ENCODE results near the gene MAOB.
"Not testable (repeated sequence)": the region's sequence is repeated elsewhere in the genome, so short reads cannot be mapped to it uniquely, and the experiment has no call there.

MAOB gene

GRCh38 chrX:43728966-43729365 is 153.3 kb downstream of the MAOB start:
- Histone ChIP-seq H3K4me3 (ENCODE audit: low read depth, low read length) (no peak overlapping the region), H3K4me2 (ENCODE audit: low read length) (no peak overlapping the region), H3K27me3 (ENCODE audit: control insufficient read depth, insufficient read depth, low read length) (no peaks in the 10 kb centered on the region), H3K79me2 (no peaks in the 10 kb centered on the region), H3K4me1 (no peaks in the 10 kb centered on the region), H2AFZ (no peak overlapping the region), H3K9me3 (ENCODE audit: control insufficient read depth, low read length) (no peaks in the 10 kb centered on the region), H3K9ac (no peak overlapping the region), H3K27ac (no peak overlapping the region), H3K36me3 (ENCODE audit: control insufficient read depth, insufficient read depth, low read length) (no peaks in the 10 kb centered on the region)
- TF ChIP-seq CTCF (IDR thresholded peaks at IDR 0.05): no peak

GRCh38 chrX:43728002-43728401 is 154.2 kb downstream of the MAOB start:
- no peaks in the 10 kb centered on the region for H3K27me3 ChIP-seq (ENCODE audit: control insufficient read depth, insufficient read depth, low read length)
- H3K79me2 ChIP-seq: no peaks in the 10 kb centered on the region
- no peak overlapping the region for H3K9ac ChIP-seq
- no peak overlapping the region for H3K27ac ChIP-seq
- H3K4me3 ChIP-seq (ENCODE audit: low read depth, low read length): no peak overlapping the region
- no peak for TF ChIP-seq CTCF (IDR thresholded peaks at IDR 0.05)
- H3K4me1 ChIP-seq: no peaks in the 10 kb centered on the region
- no peak overlapping the region for H2AFZ ChIP-seq
- no peak overlapping the region for H3K4me2 ChIP-seq (ENCODE audit: low read length)
- no peaks in the 10 kb centered on the region for H3K9me3 ChIP-seq (ENCODE audit: control insufficient read depth, low read length)
- H3K36me3 ChIP-seq (ENCODE audit: control insufficient read depth, insufficient read depth, low read length): no peaks in the 10 kb centered on the region

GRCh38 chrX:43727254-43727653 is 155.0 kb downstream of the MAOB start:
- not testable (repeated sequence) for H3K79me2 ChIP-seq; H3K4me2 ChIP-seq (ENCODE audit: low read length); H3K9ac ChIP-seq; H3K27me3 ChIP-seq (ENCODE audit: control insufficient read depth, insufficient read depth, low read length); H2AFZ ChIP-seq; H3K4me1 ChIP-seq; H3K4me3 ChIP-seq (ENCODE audit: low read depth, low read length); H3K9me3 ChIP-seq (ENCODE audit: control insufficient read depth, low read length); H3K36me3 ChIP-seq (ENCODE audit: control insufficient read depth, insufficient read depth, low read length); H3K27ac ChIP-seq

GRCh38 chrX:43725227-43725626 is 157.0 kb downstream of the MAOB start:
- H3K79me2 ChIP-seq; H2AFZ ChIP-seq; H3K36me3 ChIP-seq (ENCODE audit: control insufficient read depth, insufficient read depth, low read length); H3K4me3 ChIP-seq (ENCODE audit: low read depth, low read length); H3K27ac ChIP-seq; H3K4me2 ChIP-seq (ENCODE audit: low read length); H3K27me3 ChIP-seq (ENCODE audit: control insufficient read depth, insufficient read depth, low read length); H3K9me3 ChIP-seq (ENCODE audit: control insufficient read depth, low read length); H3K9ac ChIP-seq; H3K4me1 ChIP-seq: not testable (repeated sequence)

GRCh38 chrX:43720961-43721360 is 161.3 kb downstream of the MAOB start:
- H3K27me3 ChIP-seq (ENCODE audit: control insufficient read depth, insufficient read depth, low read length): no peaks in the 10 kb centered on the region

More at GRCh38 chrX:43720961-43721360, 161.3 kb downstream of the MAOB start:
- no peak overlapping the region for H3K27ac ChIP-seq
- no peaks in the 10 kb centered on the region for H3K4me1 ChIP-seq
- no peak overlapping the region for H3K9ac ChIP-seq
- H2AFZ ChIP-seq: no peak overlapping the region
- no peaks in the 10 kb centered on the region for H3K9me3 ChIP-seq (ENCODE audit: control insufficient read depth, low read length)
- H3K4me2 ChIP-seq (ENCODE audit: low read length): no peak overlapping the region
- H3K36me3 ChIP-seq (ENCODE audit: control insufficient read depth, insufficient read depth, low read length): no peaks in the 10 kb centered on the region
- H3K4me3 ChIP-seq (ENCODE audit: low read depth, low read length): no peak overlapping the region
- no peaks in the 10 kb centered on the region for H3K79me2 ChIP-seq
- TF ChIP-seq CTCF (IDR thresholded peaks at IDR 0.05): no peak
